Thyroid gland (tissue), 4 donors: Measurements from ENCODE around the gene MTREX. TPM values are rescaled to one million over a fixed set of nuclear protein-coding genes. Genes with fewer than 3 reads are reported as not detected.

ENCODE experiments used
- DNase-seq, 2 donors: peaks; one replicate each; pipeline ENCODE4 v3.0.0-alpha.2; 2019
- H3K27ac ChIP-seq, 3 donors: fragments of 200-600 bp; sonication (generic); 1 replicate in 2 of 3; 2 replicates in 1 of 3; pipeline ENCODE4 v1.5.1; 2016 to 2019; ENCODE audit warnings: mild to moderate bottlenecking in 1 of 3, moderate library complexity in 1 of 3
- H3K27me3 ChIP-seq: fragments of 200-600 bp; sonication (generic); one replicate; pipeline ENCODE4 v1.5.1; 2019
- H3K36me3 ChIP-seq, 2 donors: fragments of 200-600 bp; sonication (generic); one replicate each; pipeline ENCODE4 v1.5.1; 2016 to 2019
- H3K4me1 ChIP-seq, 2 donors: fragments of 200-600 bp; sonication (generic); one replicate each; pipeline ENCODE4 v1.5.1; 2017 to 2019
- H3K4me3 ChIP-seq, 3 donors: fragments of 200-600 bp; sonication (generic); replicated peaks in 1 of 3; 1 replicate in 2 of 3; 2 replicates in 1 of 3; pipeline ENCODE4 v1.5.1; 2016; ENCODE audit warnings: mild to moderate bottlenecking in 1 of 3
- H3K9me3 ChIP-seq: fragments of 200-600 bp; sonication (generic); one replicate; pipeline ENCODE4 v1.5.1; 2017
- POLR2A ChIP-seq, 2 donors: fragments of 450-650 bp; IDR thresholded peaks; one replicate each; pipeline ENCODE4 v1.6.1; 2017; ENCODE audit warnings: antibody characterized with exemption in 2 of 2, mild to moderate bottlenecking in 2 of 2, moderate library complexity in 1 of 2
- WGBS, 2 donors: methylation state at CpG; one replicate each; pipeline ENCODE4 v1.1.5; 2017; 5-methylcytosine and 5-hydroxymethylcytosine counted together
- intact Hi-C: fragments of 100-400 bp; cut with DNase I; formaldehyde crosslinking; loops from one replicate; pipeline ENCODE4 v1.15.1; 2023
- total RNA-seq, 4 donors: library from RNA; depleted of rRNA; stranded (reverse); fragments of >200 nt; gene quantifications; one replicate each; pipeline ENCODE4 v1.2.3, GENCODE V29; 2016
- TF ChIP-seq, protein P1 (sequence below), 6 experiments: fragments of 200-600 bp in 3 of 6; fragments of 450-650 bp in 3 of 6; sonication (generic) in 3 of 6; IDR thresholded peaks; one replicate each; pipeline ENCODE4 v1.5.1; 2016 to 2019; ENCODE audit warnings: antibody characterized with exemption in 6 of 6, mild to moderate bottlenecking in 2 of 6, inconsistent platforms in 1 of 6, moderate library complexity in 1 of 6

The MTREX gene
- total RNA-seq, 4 donors from 2014 or later = 86.3 to 94.4 (median 92.6) TPM

DNA sequence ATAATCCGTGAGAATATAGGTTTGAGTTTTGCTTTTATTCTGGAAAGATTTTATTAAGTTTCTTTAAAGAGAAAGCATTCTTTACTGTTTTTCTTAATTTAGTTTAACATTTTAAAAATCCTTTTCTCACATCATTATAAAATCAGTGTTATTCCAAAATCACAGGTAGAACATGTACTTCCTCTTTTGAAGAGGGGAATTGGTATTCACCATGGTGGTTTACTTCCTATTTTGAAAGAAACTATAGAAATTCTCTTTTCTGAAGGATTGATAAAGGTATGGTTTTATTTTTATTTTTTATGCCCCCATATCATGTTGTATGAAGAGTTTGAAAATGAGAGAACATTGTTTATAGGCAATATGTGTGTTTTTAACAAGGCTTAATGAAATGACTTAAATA lies 43.0 kb downstream of the MTREX start:
- no peak overlapping the region for H3K27ac ChIP-seq
- no peak for TF ChIP-seq POLR2A (IDR thresholded peaks at IDR 0.05)
- TF ChIP-seq, protein P1, sequence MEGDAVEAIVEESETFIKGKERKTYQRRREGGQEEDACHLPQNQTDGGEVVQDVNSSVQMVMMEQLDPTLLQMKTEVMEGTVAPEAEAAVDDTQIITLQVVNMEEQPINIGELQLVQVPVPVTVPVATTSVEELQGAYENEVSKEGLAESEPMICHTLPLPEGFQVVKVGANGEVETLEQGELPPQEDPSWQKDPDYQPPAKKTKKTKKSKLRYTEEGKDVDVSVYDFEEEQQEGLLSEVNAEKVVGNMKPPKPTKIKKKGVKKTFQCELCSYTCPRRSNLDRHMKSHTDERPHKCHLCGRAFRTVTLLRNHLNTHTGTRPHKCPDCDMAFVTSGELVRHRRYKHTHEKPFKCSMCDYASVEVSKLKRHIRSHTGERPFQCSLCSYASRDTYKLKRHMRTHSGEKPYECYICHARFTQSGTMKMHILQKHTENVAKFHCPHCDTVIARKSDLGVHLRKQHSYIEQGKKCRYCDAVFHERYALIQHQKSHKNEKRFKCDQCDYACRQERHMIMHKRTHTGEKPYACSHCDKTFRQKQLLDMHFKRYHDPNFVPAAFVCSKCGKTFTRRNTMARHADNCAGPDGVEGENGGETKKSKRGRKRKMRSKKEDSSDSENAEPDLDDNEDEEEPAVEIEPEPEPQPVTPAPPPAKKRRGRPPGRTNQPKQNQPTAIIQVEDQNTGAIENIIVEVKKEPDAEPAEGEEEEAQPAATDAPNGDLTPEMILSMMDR (IDR thresholded peaks at IDR 0.05) = no peak
- H3K9me3 ChIP-seq = no peaks in the 10 kb centered on the region
- intact Hi-C loops = no loop called here
- no peak overlapping the region for H3K4me3 ChIP-seq
- H3K27me3 ChIP-seq = no peaks in the 10 kb centered on the region
- WGBS, 2 donors = 97% methylated on average over 1 of the region's 1 CpG
- no peak for DNase-seq
- H3K36me3 ChIP-seq = peaks cover 27 to 41% of the 10 kb centered on the region in 2 donors
- no peaks in the 10 kb centered on the region for H3K4me1 ChIP-seq

DNA sequence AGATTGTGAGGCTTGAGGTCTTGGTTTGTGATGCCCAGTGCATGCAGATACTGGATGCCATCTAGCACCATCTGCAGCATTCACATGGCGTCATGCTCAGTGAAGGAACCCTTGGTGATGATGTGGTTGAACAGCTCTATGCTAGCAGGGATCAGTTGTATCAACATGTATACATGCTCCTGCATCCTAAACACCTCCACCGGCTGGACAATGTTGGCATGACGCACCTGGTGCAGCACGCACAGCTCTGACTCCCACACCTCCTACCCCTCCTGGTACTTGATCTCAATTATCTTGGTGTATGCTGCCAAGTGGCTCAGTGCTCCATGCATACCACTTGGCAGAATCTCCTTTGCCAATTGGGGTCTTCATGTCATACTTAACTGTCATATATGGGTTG lies 49.1 kb downstream of the MTREX start:
- Histone ChIP-seq H3K4me1 (no peaks in the 10 kb centered on the region), H3K4me3 (no peak overlapping the region), H3K27me3 (no peaks in the 10 kb centered on the region), H3K27ac (no peak overlapping the region), H3K9me3 (no peaks in the 10 kb centered on the region), H3K36me3 (peaks cover 6 to 25% of the 10 kb centered on the region in 2 donors)
- no peak for TF ChIP-seq POLR2A (IDR thresholded peaks at IDR 0.05)
- TF ChIP-seq, protein P1 (IDR thresholded peaks at IDR 0.05) = no peak
- intact Hi-C loops = no loop called here
- WGBS, 2 donors = 95 to 98% methylated on average over 4 of the region's 4 CpGs
- no peak for DNase-seq

DNA sequence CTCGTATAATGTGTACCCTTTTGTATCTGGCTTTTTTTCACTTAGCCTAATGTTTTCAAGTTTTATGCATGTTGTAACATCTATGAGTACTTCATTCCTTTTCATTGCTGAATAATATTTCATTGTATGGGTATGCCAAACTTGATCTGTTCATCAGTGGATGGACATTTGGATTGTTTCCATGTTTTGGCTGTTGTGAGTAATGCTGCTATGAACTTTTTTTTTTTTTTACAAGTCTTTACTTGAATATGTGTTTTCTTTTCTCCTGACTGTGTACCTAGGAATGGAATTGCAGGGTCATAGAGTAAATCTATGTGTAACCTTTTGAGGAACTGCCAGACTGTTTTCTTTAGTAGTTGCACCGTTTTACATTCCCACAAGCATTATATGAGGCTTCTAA lies 52.4 kb downstream of the MTREX start:
- Histone ChIP-seq H3K36me3 (peaks cover 6 to 7% of the 10 kb centered on the region in 2 donors), H3K4me1 (no peaks in the 10 kb centered on the region), H3K27me3 (no peaks in the 10 kb centered on the region), H3K4me3 (no peak overlapping the region), H3K9me3 (no peaks in the 10 kb centered on the region), H3K27ac (no peak overlapping the region)
- TF ChIP-seq POLR2A (IDR thresholded peaks at IDR 0.05) = no peak
- TF ChIP-seq, protein P1 (IDR thresholded peaks at IDR 0.05) = no peak
- intact Hi-C loops = no loop called here
- DNase-seq = no peak
- WGBS, 2 donors = 94 to 99% methylated on average over 2 of the region's 2 CpGs

DNA sequence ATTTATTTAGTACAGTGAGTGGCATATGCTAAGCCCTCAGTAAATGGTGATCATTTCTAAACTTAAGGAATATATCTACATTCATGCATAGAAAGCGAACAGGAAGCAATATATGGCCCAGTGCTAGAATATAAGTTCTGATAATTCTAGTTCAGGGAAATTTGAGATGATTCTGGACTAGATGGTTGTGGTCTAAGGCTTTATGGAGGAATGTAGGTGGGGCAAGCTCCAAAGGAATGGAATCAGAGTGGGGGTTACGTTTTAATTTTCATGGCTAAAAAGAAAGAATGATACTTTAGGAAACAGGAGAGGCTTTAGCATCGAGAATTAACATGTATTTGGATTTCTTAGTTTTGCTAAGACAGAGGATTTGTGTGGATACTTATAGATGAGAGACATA lies 56.1 kb downstream of the MTREX start:
- 96 to 98% methylated on average over 3 of the region's 3 CpGs for WGBS, 2 donors
- no peak overlapping the region for H3K4me3 ChIP-seq
- no peaks in the 10 kb centered on the region for H3K4me1 ChIP-seq
- peaks cover 1 to 5% of the 10 kb centered on the region in 2 donors for H3K36me3 ChIP-seq
- H3K27me3 ChIP-seq = no peaks in the 10 kb centered on the region
- H3K27ac ChIP-seq = no peak overlapping the region
- intact Hi-C loops = no loop called here
- no peak for DNase-seq
- H3K9me3 ChIP-seq = no peaks in the 10 kb centered on the region
- TF ChIP-seq, protein P1 (IDR thresholded peaks at IDR 0.05) = no peak
- TF ChIP-seq POLR2A (IDR thresholded peaks at IDR 0.05) = no peak

DNA sequence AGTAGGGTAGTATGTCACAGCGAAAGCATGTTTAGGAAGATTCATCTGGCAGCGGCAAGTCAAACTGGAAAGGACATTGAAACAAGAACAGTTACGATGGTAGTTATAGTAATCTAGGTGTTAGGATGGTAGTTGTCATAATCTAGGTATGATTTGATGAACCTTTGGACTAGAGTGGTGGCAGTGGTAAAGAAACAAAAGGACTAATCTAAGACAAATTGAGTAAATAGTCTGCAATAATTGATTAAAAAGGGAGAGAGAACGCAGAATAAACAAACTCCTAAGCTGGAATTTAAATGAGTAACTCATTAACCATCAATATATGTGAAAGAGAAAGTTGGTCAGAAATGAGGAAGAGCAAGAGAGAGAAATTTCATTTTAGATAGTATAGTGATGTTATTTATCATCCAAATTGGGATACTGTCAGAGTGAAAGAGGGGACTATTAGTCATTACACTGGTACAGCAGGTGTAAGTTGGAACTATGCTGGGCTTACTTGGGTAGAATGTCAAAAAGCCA lies 56.8 kb downstream of the MTREX start:
- Histone ChIP-seq H3K9me3 (no peaks in the 10 kb centered on the region), H3K27ac (no peak overlapping the region), H3K36me3 (peaks cover 0 to 5% of the 10 kb centered on the region in 2 donors), H3K4me3 (no peak overlapping the region), H3K27me3 (no peaks in the 10 kb centered on the region), H3K4me1 (no peaks in the 10 kb centered on the region)
- intact Hi-C loops = no loop called here
- TF ChIP-seq, protein P1 (IDR thresholded peaks at IDR 0.05) = no peak
- no peak for TF ChIP-seq POLR2A (IDR thresholded peaks at IDR 0.05)
- DNase-seq = no peak
- WGBS, 2 donors = 94 to 97% methylated on average over 4 of the region's 4 CpGs
